Cortex of kidney (tissue), 1 donor: Measurements from ENCODE around the gene EHD1.

Source experiments
- DNase-seq: peaks from one replicate; lab custom pipeline; 2025; lab: John Stamatoyannopoulos, UW

The EHD1 gene

GRCh38 chr11:64890522-64890939 lies 12.1 kb upstream of the EHD1 start:
- DNase-seq = no peak

DNA sequence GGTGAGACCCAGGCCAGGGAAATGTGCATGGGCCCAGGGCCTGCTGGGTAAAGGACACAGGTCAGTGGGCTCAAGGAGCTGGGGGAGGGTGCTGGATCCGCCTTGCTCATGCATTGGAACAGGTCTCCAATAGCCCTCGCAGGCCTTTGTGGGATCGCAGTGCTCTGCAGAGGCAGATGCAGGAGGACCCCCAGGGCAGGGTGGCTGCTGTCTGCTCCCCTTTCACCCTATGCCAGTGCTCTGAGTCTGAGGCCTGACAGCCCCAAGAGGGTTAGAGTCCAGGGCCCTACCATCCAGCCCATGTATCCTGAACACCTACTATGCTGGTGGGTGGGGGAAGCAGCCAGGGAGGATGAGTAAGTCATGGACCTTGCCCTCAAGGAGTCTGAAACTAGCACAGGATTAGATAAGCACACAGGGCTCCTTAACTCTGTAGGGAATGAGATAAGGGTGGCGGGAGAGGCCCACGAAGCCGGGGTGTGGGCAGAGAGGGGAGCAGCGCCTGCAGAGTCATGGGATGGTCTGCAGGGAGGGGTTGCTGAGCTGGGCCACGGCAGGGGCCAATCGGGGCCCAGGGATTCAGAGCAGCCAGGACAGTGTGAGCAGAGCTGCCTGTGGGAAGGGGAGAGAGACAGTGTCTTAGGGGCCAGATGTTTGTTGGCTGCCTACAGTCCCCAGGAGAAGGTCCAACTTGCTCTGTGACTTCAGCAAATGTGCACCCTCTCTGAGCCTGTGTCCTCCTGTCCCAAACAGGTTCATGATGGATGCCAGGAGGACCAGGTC lies 10.5 kb upstream of the EHD1 start:
- DNase-seq = no peak

GRCh38 chr11:64888406-64888728 lies 9.9 kb upstream of the EHD1 start:
- no peak for DNase-seq

DNA sequence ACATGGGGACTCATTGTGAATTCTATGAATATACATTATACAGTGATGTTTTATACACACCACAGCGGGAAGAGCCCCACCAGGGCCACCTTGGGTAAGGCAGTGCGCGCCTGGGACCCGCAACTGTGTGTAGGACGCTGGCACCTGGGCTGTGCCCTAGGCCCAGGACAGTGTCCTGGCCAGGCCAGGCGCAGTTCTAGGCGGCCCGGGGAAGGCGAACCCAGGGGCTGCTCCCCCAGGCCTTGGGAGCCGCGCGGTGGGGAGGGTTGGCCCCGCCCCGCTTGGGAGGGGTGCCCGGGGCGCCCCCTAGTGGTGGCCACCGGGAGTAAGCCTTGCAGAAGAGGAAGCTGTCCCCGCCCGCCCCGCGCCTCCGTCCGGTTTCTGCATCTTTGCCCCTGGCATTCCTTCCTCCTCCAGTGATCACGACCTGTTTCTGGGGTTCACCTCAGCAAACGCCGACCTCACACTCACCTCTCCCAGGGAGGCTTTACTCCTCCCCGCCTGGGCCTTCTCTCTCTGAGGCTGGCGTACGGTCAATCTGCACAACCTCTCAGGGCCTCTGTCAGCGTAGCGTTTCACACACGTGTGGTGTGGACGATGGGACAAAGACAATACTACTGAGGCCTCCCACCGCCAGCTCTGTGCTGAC lies 9.5 kb upstream of the EHD1 start:
- no peak for DNase-seq

DNA sequence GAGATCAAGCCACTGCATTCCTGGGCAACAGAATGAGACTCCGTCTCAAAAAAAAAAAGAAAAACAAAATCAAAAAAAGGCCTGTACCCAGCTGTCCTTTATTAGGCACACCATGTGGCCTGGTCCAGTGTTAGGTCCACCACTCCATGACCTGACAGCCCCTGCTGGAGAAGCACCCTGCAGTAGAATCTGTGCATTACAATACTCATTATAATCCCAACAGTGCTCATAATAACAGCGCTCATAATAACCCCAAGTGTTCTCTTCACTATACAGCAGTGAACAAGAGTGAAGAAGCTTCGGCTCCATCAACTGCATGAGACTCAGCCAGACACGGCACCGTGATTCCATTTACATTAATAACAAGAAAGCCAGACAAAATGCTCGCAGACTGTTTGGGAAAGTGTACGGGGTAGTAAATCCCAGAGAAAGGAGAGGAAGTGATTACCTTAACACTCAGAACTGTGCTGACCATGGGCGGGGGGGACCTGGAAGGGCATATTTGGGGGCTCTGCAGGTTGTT lies 8.9 kb upstream of the EHD1 start:
- no peak for DNase-seq

DNA sequence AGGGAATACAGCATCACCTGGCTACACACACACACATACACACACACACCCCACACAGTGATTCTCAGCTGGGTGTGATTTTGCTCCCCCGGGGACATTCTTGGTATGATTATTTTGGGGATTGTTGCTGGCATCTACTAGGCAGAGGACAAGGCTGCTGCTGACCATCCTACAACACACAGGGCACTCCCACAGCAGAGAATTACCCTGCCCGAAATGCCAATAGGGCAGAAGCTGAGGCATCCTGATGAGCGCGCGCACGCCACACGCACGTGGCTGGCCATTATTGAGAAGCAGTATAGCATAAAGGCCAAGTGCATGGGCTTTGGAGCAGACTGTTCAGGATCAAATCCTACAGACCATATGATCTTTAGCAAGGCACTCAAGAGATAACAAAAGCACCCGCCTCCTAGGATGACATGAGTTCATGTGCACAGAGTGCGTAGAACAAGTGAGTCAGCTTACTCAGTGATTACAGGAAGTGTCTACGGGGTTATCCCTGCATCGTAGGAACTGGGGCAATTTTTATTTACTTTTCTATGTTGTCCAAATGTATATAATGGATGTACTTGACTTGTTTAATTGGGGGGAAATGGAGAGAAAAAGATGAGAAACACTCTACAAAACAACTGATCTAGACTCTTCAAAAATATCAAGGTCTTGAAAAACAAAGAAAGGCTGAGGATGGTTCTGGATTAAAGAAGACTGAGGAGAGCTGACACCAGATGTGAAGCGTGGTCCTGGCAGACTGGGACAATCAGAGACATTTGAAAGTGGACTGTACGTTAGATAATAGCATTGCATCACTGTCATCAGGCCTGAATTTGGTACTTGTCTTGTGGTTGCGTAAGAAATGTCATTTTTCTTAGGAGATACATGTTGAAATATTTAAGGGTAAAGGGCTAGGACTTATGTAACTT lies 7.2 kb upstream of the EHD1 start:
- no peak for DNase-seq

GRCh38 chr11:64884019-64884418 lies 5.6 kb upstream of the EHD1 start:
- DNase-seq = no peak

DNA sequence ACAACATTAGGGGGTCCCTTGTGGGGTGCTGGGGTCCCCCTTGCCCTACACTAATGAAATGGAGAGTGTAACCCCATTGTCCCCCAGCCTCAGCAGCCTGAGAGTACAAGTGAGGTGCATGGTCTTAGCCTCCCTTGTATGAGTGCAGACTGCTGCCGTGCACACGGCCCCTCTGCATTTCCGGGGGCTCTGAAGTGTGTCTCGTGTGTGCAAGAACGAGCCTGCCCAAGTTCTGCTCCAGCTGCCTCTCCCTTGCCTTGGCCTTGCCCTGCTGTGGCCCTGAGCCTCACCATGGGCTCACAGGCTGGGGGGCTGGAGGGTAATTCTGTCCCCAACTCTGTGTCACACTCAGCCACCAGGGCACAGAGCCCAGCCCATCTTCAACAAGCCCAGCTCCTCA lies 5.2 kb upstream of the EHD1 start:
- no peak for DNase-seq

GRCh38 chr11:64882243-64882642 lies 3.8 kb upstream of the EHD1 start:
- no peak for DNase-seq

- no peak for DNase-seq
Measured at GRCh38 chr11:64881476-64881875, 3.1 kb upstream of the EHD1 start.

GRCh38 chr11:64880240-64881001 lies 2.0 kb upstream of the EHD1 start:
- no peak for DNase-seq

- DNase-seq = no peak
Measured at GRCh38 chr11:64879244-64879900, 951 bp upstream of the EHD1 start.

DNA sequence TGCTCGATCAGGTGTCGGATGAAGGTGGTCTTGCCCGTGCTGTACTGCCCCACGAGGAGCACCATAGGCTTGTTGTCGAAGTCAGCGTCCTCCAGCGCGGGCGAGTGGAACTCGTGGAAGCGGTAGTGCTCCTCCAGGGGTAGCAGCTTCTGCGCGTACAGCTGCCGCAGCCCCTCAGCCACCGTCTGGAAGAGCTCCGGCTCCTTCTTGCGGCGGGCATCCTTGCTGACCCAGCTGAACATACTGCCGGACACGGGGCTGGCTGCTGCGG lies 263 bp downstream of the EHD1 start:
- no peak for DNase-seq

- no peak for DNase-seq
Measured at GRCh38 chr11:64877390-64878222, 815 bp downstream of the EHD1 start.

- DNase-seq = no peak
Measured at GRCh38 chr11:64876835-64877341, 1.5 kb downstream of the EHD1 start.

- no peak for DNase-seq
Measured at GRCh38 chr11:64876229-64876750, 2.1 kb downstream of the EHD1 start.

DNA sequence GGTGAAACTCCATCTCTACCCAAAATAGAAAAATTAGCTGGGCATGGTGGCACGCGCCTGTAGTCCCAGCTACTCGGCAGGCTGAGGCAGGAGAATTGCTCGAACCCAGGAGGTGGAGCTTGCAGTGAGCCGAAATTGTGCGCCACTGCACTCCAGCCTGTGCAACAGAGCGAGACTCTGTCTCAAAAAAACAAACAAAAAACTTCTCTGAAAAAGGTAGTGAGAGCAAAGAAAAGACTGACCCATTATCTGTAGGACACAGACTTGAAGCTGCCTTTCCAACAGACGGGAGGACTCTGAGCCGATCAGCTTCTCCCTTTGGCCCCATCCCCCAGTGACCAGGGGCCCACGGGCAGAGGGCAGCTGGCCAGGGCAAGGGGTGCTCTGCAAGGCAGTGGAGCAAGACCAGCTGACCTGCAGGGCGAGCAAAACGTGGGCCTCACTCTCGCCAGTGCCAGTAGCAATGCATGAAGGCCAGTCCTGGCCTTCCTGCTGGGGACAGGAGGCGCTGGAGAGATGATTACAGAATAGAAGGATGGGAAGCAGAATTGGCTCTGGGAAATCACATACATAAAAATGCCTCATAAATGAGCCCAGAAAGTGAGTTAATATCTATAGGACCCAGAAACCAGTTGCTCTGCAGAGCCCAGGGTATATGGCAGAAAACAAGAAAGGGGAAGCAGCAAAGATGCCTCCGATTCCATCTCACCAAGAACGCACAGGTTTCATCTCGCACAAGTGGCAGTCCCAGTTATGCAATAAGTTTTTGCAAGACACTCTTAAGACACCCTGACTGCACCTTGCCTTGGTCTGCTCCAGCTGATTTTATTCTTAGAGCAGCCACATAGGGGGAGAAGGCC lies 2.8 kb downstream of the EHD1 start:
- no peak for DNase-seq

DNA sequence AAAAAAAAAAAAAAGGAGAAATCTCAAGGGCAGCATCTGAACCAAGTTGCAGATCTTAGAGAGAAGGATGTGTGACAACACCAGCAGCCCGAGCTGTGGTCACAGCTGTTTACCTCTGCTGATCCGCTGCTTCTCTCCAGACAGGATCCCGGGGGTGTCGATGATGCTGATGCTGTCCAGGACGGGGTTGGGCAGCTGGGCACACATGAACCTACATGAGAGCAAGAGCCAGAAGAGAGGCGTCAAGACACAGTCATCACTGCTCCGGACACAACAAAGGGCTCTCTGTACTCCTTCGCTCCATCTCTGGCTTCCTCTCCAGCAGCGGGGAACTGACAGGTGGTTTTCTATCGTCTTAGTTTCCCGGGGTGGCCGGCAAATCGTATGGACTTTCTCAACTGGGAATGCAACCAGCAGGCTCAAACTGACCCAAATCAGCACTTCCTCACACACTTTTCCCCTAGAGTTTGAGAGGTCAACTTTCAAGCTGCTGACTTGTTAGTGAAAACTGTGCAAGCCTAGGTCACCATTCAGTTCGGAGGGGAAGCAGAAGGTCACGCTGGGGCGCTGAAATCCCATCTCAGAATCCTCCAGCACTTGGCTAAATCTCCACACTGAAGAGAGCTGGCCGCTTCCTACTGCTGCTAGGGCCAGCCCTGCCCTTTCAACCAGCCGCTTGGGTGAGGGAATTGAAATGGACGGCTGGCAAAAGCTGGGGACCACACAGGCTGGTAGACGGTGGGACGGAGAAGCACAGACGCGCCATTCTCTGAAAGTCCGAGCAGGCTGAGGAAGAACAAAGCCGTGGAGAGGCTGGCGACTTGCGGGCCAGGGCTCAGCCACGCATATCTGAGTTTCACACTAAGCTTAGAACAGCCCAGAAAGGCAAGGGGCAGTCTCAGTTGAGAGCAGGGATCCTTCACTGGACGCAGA lies 3.8 kb downstream of the EHD1 start:
- no peak for DNase-seq
